GM21529 (cell line): ENCODE measurements around the gene RSU1.

ENCODE experiments used
- ATAC-seq: cut with Tn5 transposase; IDR thresholded peaks from one replicate; pipeline ENCODE4 v1.9.1; 2021; ENCODE audit not compliant: unreplicated experiment

The RSU1 gene

GRCh38 chr10:16611037-16611436 lies 206.2 kb downstream of the RSU1 start:
- no peak for ATAC-seq

DNA sequence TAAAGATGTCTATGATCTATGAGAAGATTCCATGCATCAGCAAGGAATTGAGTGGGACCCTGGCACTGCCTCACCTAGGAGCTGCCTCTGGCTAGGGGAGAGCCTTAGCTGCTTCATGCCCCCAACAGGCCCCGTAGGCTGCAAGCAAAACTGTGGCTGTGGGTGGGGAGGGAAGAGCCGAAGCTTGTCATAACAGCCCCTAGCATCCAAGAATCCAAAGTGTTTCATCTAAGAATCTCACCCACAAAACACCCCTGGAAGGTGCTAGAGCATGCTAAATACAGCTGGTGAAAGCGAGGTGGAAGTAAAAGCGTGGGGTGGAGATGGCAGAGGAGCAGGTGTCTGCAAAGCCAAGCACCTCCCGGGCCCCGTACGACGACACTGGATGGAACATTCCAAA lies 208.0 kb downstream of the RSU1 start:
- ATAC-seq, result no peak

- ATAC-seq, result no peak
Observed at GRCh38 chr10:16606923-16607322, 210.3 kb downstream of the RSU1 start.

GRCh38 chr10:16606421-16606820 lies 210.8 kb downstream of the RSU1 start:
- ATAC-seq, result no peak

- no peak for ATAC-seq
Observed at GRCh38 chr10:16603308-16603707, 213.9 kb downstream of the RSU1 start.

- ATAC-seq, result no peak
Observed at GRCh38 chr10:16602104-16602775, 215.0 kb downstream of the RSU1 start.

GRCh38 chr10:16599662-16600061 lies 217.6 kb downstream of the RSU1 start:
- no peak for ATAC-seq

- ATAC-seq, result no peak
Observed at GRCh38 chr10:16597656-16598055, 219.6 kb downstream of the RSU1 start.

- no peak for ATAC-seq
Observed at GRCh38 chr10:16592378-16592777, 224.8 kb downstream of the RSU1 start.

DNA sequence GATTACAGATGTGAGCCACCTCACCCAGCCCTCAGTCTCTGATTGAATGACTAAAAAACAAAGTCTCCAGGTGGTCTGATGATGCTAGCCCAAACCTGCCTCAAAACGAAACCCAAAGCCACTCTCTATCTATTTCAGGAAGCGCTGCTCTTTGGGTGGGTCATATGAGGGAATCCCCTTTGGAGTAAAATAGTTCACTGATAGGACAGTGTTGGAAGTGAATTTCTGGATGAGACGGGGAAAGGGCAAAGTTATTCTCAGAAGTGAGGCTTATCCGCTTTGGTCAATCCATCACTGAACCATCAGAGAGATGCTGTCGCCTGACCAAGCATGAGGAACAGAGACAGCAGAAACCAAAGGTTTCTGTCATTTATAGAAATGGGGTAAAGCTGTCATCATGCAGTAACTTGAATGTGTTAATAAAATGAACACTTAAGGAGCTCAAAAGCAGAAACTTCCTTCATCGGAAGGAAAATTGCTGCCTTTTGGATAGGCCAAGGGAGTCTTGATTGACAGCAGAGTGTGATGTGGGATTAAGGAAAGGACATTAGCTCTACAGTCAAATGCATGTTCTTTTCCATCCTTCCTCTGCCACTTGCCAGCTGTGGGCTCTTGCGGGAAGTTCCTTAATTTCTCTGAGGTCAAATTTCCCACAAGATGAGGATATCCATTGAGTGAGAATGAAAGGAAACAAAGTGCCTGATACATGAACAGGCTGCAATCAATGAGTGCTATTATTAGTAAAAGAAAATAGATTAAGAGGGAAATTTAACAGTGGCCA lies 230.7 kb downstream of the RSU1 start:
- ATAC-seq, result peak; percentile 88

- peak; percentile 25 for ATAC-seq
Observed at GRCh38 chr10:16585103-16585502, 232.1 kb downstream of the RSU1 start.

DNA sequence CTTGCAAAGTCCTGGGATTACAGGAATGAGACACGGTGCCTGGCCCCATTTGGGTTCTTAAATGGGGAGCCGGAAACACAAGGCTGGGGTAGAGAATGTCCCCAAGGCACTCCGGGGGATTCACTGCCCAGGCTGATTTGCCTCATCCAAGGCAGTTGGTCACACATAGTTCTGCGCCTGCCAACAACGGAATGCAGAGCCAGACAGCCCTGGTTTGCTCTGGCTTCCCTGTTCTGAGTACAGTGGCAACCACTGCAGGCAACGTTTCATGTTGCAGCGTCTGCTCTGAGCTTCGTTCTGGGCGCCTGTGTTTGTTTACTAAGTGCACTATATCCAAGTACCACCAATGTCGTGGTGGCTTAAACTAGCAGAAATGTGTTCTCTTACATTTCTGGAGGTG lies 233.8 kb downstream of the RSU1 start:
- ATAC-seq, result no peak

DNA sequence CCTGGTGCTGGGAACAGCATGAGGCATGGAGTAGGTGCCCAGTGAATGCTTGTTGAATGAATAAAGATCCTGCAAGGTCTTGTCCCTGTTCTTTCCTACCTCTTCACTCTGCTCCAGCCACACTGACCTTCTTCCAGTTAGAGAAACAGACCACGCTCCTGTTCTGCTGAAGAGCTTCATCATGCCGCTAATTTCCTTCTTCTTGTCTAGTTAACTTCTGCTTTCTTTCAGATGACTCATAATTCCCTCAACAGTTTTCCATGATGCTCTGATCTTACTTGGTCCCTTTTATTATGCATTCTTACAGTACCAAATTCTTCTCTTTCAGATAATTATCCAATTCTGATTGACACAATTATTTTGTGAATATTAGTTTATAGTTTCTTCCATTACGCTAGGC lies 236.0 kb downstream of the RSU1 start:
- no peak for ATAC-seq

GRCh38 chr10:16570731-16571130 lies 246.5 kb downstream of the RSU1 start:
- peak; percentile 90 for ATAC-seq

GRCh38 chr10:16566202-16566805 lies 250.9 kb downstream of the RSU1 start:
- ATAC-seq, result no peak

DNA sequence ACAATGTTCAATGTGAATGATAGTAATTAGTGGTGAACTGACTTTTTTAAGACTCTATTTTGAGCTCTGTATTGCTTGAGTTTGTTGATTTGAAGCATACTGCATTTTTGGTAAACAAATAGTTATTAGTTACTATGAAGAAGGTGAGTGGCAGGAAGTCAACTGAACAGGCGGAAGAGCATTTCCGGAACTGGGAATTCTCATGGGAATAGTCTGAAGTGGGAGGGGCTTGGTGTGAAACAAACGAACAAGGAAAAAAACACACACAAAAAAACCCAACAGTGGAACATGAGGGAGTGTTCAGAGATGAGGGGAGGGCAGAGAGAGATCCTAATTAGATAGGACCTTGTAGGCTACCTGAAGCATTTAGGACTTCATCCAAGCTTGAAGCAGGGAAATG lies 251.6 kb downstream of the RSU1 start:
- ATAC-seq, result no peak

- ATAC-seq, result no peak
Observed at GRCh38 chr10:16562891-16563290, 254.3 kb downstream of the RSU1 start.

GRCh38 chr10:16559236-16559773 lies 257.9 kb downstream of the RSU1 start:
- ATAC-seq, result no peak

DNA sequence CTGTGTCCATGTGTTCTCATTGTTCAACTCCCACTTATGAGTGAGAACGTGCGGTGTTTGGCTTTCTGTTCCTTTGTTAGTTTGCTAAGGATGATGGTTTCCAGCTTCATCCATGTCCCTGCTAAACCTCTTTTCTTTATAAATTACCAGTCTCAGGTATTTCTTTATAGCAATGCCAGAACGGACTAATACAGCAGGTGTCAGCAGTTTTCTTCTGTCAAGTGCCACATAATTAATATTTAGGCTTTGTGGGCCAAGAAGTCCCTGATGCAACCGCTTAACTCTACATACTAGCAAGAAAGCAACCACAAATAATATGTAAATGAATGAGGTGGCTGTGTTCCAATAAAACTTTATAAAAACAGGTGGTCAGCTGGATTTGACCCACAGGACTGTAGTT lies 269.3 kb downstream of the RSU1 start:
- no peak for ATAC-seq

DNA sequence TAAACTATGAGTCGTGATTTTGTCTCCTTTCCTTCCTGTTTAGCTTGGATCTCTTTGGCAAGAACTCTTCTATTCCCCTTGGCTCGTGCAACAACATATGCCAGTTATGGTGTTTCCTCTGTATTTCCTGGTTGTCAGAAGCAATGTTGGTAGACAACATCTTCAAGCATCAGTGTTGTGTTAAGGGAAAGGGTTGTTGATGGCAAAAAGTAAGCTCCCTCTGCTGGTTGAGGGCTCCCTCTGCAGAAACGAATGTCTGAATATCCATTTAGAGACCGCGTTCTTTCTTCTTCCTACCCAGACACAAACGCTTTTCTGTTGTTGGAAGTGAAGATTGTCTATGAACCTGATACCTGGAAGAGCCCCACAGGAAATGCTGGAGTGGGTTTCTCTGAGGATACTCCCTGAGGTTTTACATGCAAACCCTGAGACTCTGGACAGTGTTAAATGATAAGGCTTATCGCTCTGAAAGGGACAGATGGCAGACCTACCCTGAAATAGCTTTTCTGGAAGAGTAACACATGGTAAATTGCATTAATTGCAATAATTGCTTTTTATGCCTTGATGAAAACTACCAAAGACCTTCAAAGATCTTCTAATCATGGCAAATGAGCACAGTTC lies 272.0 kb downstream of the RSU1 start:
- ATAC-seq, result peak; percentile 62

- no peak for ATAC-seq
Observed at GRCh38 chr10:16544591-16544990, 272.6 kb downstream of the RSU1 start.
